HG02759 (cell line): ENCODE measurements around the gene HTR4.
"Not testable (repeated sequence)": the region's sequence is repeated elsewhere in the genome, so short reads cannot be mapped to it uniquely, and the experiment has no call there.

Experiments used
- ATAC-seq: cut with Tn5 transposase; IDR thresholded peaks from one replicate; pipeline ENCODE4 v1.9.1; 2021; ENCODE audit warnings: mild to moderate bottlenecking, moderate library complexity; ENCODE audit not compliant: unreplicated experiment

HTR4 gene, protein sequence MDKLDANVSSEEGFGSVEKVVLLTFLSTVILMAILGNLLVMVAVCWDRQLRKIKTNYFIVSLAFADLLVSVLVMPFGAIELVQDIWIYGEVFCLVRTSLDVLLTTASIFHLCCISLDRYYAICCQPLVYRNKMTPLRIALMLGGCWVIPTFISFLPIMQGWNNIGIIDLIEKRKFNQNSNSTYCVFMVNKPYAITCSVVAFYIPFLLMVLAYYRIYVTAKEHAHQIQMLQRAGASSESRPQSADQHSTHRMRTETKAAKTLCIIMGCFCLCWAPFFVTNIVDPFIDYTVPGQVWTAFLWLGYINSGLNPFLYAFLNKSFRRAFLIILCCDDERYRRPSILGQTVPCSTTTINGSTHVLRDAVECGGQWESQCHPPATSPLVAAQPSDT

DNA sequence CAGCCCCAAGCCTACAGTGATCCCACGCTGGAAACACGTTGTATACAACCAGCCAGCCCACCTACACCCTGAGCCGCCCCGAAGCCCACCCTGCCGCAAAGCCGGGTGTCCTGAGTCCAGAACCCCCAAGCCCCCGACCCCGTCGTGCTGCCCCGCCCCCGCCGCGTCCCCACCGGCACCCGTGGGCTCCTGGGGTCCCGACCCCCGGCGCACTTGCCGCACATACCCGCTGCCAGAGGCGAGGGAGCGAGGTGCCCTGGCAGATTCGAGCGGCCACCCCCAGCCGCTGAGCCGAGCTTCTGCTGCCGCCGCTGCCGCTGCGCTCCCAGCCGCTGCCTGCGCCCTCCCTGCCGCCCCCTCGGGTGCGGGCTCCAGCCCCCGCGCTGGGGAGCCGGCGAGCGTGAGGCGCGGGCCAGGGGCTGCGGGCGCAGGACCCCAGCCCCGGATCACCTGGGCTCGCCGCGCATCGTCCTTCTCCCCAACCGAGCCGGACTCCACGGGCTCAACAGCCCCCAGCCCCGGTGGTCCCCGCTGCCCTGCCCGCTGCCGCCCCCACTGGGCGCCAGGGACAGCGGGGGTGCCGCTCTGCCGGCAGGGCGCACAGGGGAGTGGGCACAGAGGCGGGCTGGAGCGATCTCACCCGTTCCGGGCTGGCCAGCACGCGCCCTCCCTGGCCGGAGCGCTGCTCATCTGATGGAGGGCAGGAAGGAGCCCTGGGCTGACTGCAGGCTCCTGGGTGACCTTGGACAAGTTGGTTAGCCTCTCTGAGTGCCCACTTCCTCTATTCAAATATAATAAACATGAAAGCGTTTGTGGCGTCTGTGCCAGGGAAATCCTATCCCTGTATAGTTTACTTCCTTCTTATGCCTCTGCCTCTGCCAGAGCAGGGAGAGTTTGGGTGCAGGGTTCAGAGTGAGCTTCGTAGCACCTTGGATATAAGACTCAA, at the start of gene HTR4:
Gene HTR4, minus strand, starts transcription at position 692 of the 946 bp plus-strand sequence. CDS start 17,513 bp downstream, outside the sequence.
- no peak for ATAC-seq

DNA sequence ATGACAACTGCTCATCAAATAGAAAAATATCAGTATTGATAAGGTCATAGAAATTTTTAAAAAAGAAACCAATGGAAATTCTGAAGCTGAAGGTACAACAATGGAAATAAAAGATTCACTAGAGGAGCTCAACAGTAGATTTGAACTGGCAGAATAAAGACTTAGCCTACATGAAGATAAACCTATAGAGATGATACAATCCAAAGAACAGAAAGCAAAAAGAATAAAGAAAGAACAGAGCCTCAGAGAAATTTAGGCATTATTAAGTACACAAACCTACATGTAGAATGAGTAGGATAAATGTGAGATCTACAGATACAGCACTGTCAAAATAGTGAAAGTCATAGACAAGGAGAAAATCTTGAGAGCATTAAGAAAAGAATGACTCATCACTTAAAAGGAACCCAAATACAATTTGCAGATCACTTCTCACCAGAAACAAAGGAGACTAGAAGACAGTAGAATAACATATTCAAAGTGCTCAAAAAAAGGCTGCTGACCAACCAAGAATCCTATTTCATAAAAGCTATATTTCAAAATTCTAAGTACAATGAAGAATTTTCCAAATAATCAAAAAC, 47.8 kb upstream of the HTR4 start:
- ATAC-seq: no peak

DNA sequence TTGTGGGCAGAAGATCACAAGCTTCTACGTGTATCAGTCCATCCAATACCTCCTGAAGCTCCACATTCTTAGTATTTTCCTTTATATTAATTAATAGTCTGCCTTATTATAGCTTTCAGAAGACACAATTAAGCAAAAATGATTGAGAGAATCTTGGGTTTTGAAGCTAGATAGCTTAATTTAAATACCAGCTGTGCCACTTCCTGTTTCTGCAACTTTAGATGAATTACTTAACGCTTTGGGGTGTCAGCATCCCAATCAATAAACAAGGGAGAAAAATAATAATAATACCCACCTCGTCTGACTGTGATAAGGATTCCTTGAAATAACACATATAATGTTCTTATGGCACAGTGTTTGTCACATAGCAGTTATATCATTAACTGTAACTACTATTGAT, 44.7 kb upstream of the HTR4 start:
- no peak for ATAC-seq

DNA sequence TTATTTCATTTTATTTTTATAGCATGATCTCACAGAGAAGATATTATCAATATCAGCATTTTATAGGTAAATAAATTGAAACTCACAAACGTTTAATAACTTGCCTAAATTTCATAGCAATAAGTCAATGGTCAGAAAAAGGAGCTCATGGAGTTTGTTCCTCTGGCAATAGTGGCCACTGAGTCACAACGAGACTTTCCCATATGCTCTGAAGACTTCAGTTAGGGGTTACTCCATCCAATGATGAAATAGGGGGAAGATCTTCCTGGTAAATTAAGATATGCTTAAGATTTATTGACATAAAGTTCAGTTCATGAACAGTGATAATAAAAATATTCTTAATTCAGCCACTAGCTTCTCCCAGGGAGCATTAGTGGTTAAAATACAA, 43.5 kb upstream of the HTR4 start:
- no peak for ATAC-seq

DNA sequence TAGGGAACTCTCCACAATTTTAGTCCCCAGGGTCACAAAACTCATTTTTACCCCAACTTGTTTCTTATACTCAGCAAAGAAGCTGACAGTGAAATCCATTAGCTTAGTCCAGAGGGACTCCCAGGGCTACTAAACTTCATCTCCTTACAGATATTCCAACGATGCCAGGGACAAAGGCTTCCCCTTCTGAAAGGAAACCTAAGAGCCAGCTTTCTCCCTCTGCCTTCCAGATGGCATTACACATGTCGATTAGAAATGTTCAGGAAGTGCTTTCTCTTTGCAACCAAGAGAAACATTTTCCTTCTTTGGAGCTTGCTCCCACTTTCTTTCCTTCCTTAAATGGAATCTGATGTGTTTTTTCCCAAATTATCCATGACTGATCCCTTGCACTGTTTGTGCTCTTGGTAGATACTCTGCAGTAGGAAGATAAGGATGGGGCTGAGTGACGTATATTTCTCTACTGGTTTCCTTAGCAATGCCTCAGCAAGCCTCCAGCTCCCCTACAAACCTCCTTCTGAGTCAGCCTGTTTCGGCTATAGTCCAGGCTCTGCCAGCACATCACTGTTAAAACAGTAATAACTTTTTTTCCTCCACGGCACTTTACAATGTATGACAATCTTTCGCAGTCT, 43.0 kb upstream of the HTR4 start:
- no peak for ATAC-seq

DNA sequence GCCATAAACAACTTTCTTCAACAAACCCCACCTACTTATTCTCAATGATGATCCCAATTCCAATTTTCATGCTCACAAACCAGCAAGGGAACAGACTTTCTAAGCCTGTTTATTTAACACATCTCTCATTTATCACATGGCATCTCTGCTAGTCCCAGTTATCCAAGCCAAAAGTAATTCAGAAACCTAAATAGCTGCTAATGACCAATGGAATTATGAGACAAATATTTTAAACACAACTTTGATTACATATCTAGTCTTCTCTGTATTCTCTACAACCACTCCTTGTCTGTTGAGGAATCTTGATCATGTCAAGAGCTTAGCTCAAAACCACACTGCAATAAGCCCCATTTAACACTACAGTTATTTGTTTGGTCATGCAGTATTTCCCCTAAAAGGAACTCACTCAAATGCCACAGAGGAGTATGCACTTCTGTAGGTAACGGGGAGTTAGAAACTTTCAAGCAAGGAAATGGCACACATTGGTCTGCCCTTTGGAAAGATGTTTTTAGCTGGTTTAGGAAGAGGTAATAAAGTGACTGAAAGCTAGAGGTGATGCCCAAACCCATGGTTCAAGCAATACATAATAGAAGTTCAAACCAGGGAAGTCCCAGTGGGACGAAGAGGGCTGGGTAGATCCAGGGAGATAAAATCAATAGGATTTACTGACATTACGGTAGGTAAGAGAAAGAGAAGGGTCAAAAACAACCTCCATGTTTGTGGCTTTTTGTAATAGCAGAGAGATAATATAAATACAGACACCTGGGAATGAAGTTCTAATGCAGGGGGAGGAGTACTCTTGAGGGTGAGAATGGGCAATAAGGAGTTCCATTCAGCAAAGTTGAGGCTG, 42.1 kb upstream of the HTR4 start:
- ATAC-seq: no peak

DNA sequence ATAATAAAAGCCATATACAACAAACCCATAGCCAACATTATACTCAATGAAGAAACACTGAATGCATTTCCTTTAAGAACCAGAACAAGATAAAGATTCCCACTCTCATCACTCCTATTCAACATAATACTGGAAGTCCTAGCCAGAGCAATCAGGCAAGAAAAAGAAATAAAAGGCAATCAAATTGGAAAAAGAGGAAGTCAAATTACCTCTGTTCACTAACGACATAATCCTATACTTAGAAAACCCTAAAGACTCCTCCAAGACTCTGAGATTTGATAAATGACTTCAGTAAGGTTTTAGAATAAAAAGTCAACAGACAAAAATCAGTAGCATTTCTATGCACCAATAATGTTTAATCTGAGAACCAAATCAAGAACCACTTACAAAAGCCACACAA, 36.6 kb upstream of the HTR4 start:
- ATAC-seq: no peak

DNA sequence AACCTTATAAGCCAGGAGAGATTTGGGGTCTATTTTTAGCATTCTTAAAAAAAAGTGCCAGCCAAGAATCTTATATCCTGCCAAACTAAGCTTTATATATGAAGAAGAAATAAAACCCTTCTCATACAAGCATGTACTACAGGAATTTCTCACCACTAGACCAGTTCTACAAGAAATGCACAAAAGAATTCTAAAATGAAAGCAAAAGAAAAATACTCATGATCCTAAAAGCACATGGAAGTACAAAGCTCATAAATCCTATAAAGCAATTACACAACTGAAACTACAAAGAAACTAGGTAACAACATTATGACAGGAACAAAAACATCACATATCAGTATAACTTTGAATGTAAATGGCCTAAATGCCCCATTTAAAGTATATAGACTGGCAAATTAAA, 34.5 kb upstream of the HTR4 start:
- no peak for ATAC-seq

DNA sequence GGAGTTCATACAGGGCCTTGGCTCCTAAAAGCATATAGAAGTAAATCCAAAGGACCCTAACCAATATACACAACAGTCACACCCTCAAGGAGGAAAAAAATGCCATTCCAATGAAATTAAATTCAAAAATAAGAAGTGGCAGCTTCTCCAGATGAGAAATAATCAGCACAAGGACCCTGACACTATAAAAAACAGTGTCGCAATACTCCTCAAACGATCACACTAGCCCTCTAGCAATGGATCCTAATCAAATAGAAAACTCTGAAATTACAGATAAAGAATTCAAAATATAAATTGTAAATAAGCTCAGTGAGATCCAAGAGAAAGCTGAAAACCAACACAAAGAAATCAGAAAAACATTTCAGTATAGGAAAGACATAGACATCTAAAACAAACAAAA, 33.5 kb upstream of the HTR4 start:
- no peak for ATAC-seq

DNA sequence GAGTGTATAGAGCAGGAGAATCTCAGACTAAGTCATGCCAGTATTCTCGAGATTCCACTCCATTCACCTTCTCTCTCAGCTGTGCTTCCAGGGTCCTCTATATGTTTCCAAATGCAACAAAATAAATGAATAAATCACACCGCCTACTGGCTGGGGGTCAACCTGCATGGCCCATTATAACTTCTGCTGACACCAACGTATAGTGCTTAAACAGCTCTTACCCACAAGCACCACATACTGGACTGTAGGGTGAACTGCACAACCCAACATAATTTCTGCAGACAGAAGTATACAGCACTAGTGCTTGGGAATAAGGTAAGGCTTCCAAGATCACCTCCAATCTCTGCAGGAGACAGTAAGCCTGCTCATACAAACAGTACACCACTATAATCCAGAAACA, 33.1 kb upstream of the HTR4 start:
- peak; percentile 89 for ATAC-seq

DNA sequence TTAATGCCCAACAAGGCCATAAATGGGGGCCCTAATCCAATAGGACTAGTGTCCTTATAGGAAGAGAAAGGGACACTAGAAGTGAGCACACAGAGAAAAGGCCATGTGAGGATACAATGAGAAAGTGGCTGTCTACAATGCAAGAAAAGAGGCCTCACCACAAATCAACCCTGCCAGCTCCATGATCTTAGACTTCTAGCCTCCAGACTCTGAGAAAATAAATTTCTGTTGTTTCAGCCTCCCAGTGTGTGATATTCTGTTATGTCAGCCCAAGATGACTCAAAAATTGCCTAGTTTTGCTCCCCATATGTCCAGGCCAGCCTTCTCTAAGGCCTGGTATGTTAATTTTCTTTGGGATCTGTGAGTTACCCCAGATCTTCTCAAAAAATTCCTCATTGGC, 32.3 kb upstream of the HTR4 start:
- no peak for ATAC-seq

DNA sequence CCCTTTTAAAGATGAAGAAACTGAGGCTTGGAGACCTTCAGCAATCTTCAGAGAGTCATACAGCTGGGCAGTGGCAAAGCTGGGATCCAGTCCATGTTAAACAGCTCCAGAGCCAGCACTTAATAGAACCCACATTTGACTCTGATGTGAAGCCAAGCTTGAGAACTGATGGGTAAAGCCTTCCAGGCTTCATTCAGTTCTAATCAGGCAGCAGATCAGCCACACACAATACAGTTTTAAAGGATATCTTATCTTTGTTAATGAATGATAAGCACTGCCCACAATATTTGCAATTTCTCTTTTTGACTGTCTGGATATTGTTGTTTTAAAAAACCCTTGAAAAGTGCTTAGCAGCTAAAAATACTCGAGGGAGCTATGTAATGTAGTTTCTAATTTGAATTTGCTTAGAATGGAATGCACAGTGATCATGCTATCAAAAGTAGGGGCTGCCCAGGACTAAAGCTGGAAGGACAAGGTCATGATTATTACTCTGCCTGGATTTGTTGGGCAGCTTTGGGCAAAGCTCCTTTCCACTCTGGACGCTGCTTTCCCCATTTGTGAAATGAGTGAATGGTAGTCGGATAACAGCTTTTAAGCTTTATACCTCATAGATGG, 31.3 kb upstream of the HTR4 start:
- ATAC-seq: peak; percentile 41

DNA sequence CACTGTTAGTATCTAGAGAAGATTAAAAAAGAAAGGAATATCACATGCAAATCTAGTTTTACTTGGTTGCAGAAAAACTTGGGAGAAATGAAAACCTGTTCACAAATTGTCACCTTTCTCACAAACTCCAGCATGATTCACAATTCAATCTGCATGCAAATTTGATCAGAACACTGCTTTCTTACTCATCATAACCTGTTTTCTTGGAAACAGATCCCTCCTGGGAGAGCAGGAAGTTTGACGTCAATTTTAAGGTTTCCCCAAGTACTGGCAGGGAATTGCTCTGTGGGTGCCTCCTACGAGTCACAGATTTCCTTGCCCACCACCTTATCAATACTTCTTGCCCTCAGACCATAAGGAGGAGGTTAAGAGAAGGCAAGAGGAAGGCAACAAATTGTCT, 30.2 kb upstream of the HTR4 start:
- ATAC-seq: no peak

DNA sequence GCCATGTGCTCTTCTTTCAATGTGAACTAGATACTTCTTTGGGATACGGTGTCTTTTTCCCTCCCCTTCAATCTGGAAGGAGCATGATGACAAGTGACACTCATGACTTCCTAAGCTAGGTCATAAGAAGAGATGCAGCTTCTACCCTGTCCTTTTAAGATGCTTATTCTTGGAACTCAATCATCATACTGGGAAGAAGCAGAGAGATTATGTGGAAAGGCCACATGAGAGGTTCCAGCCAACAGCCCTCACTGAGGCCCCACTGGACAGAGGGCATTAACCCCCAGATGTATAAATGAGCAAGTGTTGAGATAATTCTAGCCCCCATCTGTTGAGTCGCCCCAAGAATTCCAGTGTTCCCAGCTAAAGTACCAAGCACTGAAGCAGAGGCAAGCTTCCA, 29.3 kb upstream of the HTR4 start:
- no peak for ATAC-seq

DNA sequence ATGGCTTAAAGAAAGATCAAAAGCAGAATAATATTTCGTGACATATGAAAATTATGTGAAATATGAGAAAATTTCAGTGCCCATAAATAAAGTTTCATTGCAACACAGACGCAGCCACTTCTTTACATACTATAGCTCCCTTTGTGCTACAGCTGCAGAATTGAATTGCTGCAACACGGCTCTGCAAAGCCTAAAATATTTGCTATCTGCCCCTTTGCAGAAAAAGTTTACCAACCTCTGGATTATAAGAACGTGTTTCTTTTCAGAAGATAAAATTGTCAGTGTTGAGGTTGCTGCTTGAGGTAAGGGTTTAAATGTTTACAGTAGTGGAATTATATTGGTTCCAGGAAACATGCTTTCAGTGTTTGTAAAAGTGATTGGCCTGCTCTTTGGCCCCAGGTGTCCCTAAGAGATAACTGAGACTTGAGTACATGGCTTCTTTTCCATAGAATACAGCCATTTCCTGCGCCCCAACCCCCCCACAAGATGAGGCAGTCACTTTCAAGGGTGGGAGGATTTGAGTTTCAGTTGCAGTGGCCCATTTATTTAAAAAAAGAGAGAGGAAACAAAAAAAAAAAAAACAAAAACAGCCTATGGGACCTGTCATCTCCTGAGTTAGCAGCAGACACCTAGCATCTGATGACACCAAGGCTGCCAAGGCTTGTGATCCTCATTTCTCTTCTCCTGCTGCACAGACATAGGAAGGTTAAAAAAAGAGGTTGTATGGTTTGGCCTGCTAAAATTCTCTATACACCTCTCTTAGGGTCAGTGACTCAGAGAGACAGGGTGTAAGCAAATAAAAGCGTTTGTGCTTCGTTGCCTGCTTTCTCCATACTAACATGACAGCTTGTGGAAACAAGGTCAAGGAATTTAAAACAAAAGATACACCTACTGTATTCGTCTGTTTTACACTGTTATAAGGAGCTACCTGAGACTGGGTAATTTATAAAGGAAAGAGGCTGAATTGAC, 28.0 kb upstream of the HTR4 start:
- ATAC-seq: no peak

DNA sequence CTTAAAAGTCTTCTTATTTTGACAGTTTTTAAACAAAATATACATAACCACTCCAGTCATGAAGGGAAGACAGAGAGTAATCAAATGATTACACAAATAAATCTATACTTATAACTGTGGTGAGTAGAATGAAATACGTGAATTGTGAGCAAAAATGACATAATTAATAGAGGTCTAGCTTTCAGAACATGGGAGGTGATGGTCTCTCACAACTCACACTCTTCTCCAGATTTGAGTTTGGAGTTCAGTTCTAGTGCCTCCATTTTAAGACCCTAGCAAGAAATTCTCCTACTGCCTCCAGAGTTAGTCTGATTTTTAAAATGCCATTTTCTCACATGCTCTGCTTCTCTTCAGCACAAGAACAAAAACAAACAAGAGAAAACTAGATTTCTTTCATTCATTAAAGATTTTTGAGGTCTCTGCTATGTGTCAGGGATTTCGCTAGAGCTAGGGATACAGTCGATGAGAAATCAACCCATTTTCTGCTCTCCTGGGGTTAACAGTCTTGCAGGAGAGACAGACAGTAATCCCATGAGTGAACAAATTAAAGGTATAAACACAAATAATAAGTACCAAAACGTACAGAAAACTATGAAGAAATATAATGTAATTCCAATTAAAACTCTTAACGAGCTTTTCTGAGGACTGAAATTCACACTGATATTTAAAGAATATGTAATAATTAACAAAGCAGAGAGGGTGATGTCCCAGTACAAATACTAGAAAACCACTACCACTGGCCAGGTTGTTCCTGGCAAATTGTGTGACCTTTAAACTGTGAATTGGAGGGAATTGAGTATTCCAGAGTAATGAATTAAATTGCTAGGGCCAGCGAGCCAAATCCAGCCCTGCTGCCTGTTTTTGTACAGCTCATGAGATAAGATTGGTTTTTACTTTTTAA, 27.1 kb upstream of the HTR4 start:
- no peak for ATAC-seq

DNA sequence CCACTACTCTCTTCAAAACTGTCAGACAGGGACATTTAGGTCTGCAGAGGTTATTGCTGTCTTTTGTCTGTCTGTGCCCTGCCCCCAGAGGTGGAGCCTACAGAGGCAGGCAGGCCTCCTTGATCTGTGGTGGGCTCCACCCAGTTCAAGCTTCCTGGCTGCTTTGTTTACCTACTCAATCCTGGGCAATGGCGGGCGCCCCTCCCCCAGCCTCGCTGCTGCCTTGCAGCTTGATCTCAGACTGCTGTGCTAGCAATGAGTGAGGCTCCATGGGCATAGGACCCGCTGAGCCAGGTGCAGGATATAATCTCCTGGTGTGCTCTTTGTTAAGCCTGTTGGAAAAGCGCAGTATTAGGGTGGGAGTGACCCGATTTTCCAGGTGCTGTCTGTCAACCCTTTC, 19.4 kb upstream of the HTR4 start:
- ATAC-seq: not testable (repeated sequence)

DNA sequence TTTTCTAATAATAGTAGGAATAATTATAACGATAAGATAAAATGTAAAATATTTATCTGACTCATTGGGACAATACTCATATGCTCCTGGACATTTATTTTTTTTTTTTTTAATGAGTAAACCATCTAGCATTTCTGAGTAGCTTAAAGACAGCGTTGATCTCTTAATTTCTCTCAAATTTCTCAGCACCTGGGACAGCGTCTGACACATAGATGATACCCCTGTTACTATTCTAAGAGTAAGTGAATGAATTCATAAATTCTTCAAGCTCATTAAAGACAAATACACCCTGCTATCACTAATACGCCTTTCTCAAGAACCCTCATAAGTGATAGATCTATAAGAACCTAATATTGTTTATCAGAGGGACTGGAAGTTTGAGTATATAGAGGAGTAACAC, 12.0 kb upstream of the HTR4 start:
- no peak for ATAC-seq
